HG02973 (cell line): ENCODE measurements around the gene PASK.

Experiments used
- ATAC-seq: cut with Tn5 transposase; IDR thresholded peaks from one replicate; pipeline ENCODE4 v1.9.1; 2021; ENCODE audit warnings: moderate library complexity; ENCODE audit not compliant: unreplicated experiment

Gene PASK

GRCh38 chr2:241148239-241148638 is 1.0 kb downstream of the PASK start:
- no peak for ATAC-seq

GRCh38 chr2:241147336-241147735 is 1.9 kb downstream of the PASK start:
- ATAC-seq = no peak

- no peak for ATAC-seq
Measured at GRCh38 chr2:241146286-241146685, 3.0 kb downstream of the PASK start.

- ATAC-seq = no peak
Measured at GRCh38 chr2:241142593-241142992, 6.7 kb downstream of the PASK start.

GRCh38 chr2:241142063-241142462 is 7.2 kb downstream of the PASK start:
- no peak for ATAC-seq

GRCh38 chr2:241141214-241141770 is 8.0 kb downstream of the PASK start:
- ATAC-seq = no peak

GRCh38 chr2:241140445-241140840 is 8.8 kb downstream of the PASK start:
- no peak for ATAC-seq

- ATAC-seq = no peak
Measured at GRCh38 chr2:241139531-241140444, 9.5 kb downstream of the PASK start.

GRCh38 chr2:241138471-241138870 is 10.8 kb downstream of the PASK start:
- ATAC-seq = no peak

- no peak for ATAC-seq
Measured at GRCh38 chr2:241137276-241138190, 11.7 kb downstream of the PASK start.

GRCh38 chr2:241136661-241137260 is 12.5 kb downstream of the PASK start:
- ATAC-seq = no peak

GRCh38 chr2:241136191-241136590 is 13.1 kb downstream of the PASK start:
- no peak for ATAC-seq

GRCh38 chr2:241135737-241136136 is 13.5 kb downstream of the PASK start:
- no peak for ATAC-seq

- no peak for ATAC-seq
Measured at GRCh38 chr2:241134711-241135110, 14.6 kb downstream of the PASK start.

- no peak for ATAC-seq
Measured at GRCh38 chr2:241133436-241133820, 15.8 kb downstream of the PASK start.

GRCh38 chr2:241132538-241133435 is 16.5 kb downstream of the PASK start:
- no peak for ATAC-seq

- ATAC-seq = no peak
Measured at GRCh38 chr2:241131531-241131930, 17.7 kb downstream of the PASK start.

GRCh38 chr2:241130316-241130715 is 19.0 kb downstream of the PASK start:
- ATAC-seq = no peak

GRCh38 chr2:241129086-241129871 is 20.0 kb downstream of the PASK start:
- ATAC-seq = no peak
